ENCODE measurements around the gene DMRT1. TPM values are rescaled to one million over a fixed set of nuclear protein-coding genes. Genes with fewer than 3 reads are reported as not detected.

Gene DMRT1
- total RNA-seq, 6 experiments from 2014 or later: not detected

GRCh38 chr9:979983-980382 lies 138.5 kb downstream of the DMRT1 start:
- no peak overlapping the region for H3K27ac Mint-ChIP-seq
- 0 out of 2 replicates have a peak, but pooled peaks cover 5% of the 10 kb centered on the region for H3K36me3 Mint-ChIP-seq (ENCODE audit: low read depth)
- TF ChIP-seq CTCF (IDR thresholded peaks at IDR 0.05): no peak
- H3K9me3 Mint-ChIP-seq: no peaks in the 10 kb centered on the region
- no peak overlapping the region for H3K4me3 Mint-ChIP-seq
- no peaks in the 10 kb centered on the region for H3K4me1 Mint-ChIP-seq (ENCODE audit: low read depth)
- no peak for DNase-seq
- H3K27me3 Mint-ChIP-seq (ENCODE audit: insufficient read depth): peaks cover 57% of the 10 kb centered on the region

- no peak for DNase-seq
- Mint-ChIP-seq H3K27ac (no peak overlapping the region), H3K36me3 (ENCODE audit: low read depth) (0 out of 2 replicates have a peak, but pooled peaks cover 4% of the 10 kb centered on the region), H3K9me3 (no peaks in the 10 kb centered on the region), H3K27me3 (ENCODE audit: insufficient read depth) (peaks cover 52% of the 10 kb centered on the region), H3K4me1 (ENCODE audit: low read depth) (no peaks in the 10 kb centered on the region), H3K4me3 (no peak overlapping the region)
- no peak for TF ChIP-seq CTCF (IDR thresholded peaks at IDR 0.05)
These were observed 139.1 kb downstream of the DMRT1 start for GRCh38 chr9:980640-981039.

GRCh38 chr9:981491-981898 lies 140.0 kb downstream of the DMRT1 start:
- Mint-ChIP-seq H3K4me1 (ENCODE audit: low read depth) (no peaks in the 10 kb centered on the region), H3K9me3 (no peaks in the 10 kb centered on the region), H3K36me3 (ENCODE audit: low read depth) (no peaks in the 10 kb centered on the region), H3K4me3 (no peak overlapping the region), H3K27me3 (ENCODE audit: insufficient read depth) (peaks cover 55% of the 10 kb centered on the region), H3K27ac (no peak overlapping the region)
- no peak for DNase-seq
- TF ChIP-seq CTCF (IDR thresholded peaks at IDR 0.05): no peak

GRCh38 chr9:982394-983230 lies 141.1 kb downstream of the DMRT1 start:
- no peak for DNase-seq
- no peaks in the 10 kb centered on the region for H3K9me3 Mint-ChIP-seq
- H3K36me3 Mint-ChIP-seq (ENCODE audit: low read depth): no peaks in the 10 kb centered on the region
- no peak overlapping the region for H3K4me3 Mint-ChIP-seq
- peaks cover 56% of the 10 kb centered on the region for H3K27me3 Mint-ChIP-seq (ENCODE audit: insufficient read depth)
- no peak overlapping the region for H3K27ac Mint-ChIP-seq
- no peak for TF ChIP-seq CTCF (IDR thresholded peaks at IDR 0.05)
- H3K4me1 Mint-ChIP-seq (ENCODE audit: low read depth): no peaks in the 10 kb centered on the region

GRCh38 chr9:994005-994404 lies 152.5 kb downstream of the DMRT1 start:
- H3K27me3 Mint-ChIP-seq (ENCODE audit: insufficient read depth): peaks cover 25% of the 10 kb centered on the region
- TF ChIP-seq CTCF (IDR thresholded peaks at IDR 0.05): no peak
- H3K4me3 Mint-ChIP-seq: no peak overlapping the region
- no peak for DNase-seq
- no peaks in the 10 kb centered on the region for H3K36me3 Mint-ChIP-seq (ENCODE audit: low read depth)
- no peaks in the 10 kb centered on the region for H3K9me3 Mint-ChIP-seq
- H3K4me1 Mint-ChIP-seq (ENCODE audit: low read depth): peaks cover 21% of the 10 kb centered on the region
- no peak overlapping the region for H3K27ac Mint-ChIP-seq
